A549 (cell line): ENCODE measurements around the gene ZNF391. TPM values are rescaled to one million over a fixed set of nuclear protein-coding genes. Genes with fewer than 3 reads are reported as not detected.

Experiments
- ATAC-seq, 2 experiments: fragments of 200-7000 bp in 1 of 2; fragments of >200 bp in 1 of 2; cut with Nextera tagmentation in 1 of 2; cut with Tn5 transposase in 1 of 2; 3 replicates each; pipeline versions ENCODE4 v1.8.0 to v1.9.1; 2018 to 2020; ENCODE audit warnings: mild to moderate bottlenecking in 1 of 2, moderate library complexity in 1 of 2
- CTCF ChIA-PET: fragments of 300-600 bp; sonication (Branson Sonifier 250); formaldehyde crosslinking; extraction: SDS; loops from one replicate; lab custom pipeline; 2021; ENCODE audit warnings: antibody characterized with exemption, inconsistent platforms; lab: Yijun Ruan, JAX
- POLR2A ChIA-PET: fragments of 350-600 bp; formaldehyde crosslinking; extraction: SDS; loops from one replicate; lab custom pipeline; 2021; ENCODE audit warnings: antibody characterized with exemption, inconsistent platforms; lab: Yijun Ruan, JAX
- DNase-seq, 2 experiments: peaks; one replicate each; pipeline versions ENCODE4 v3.0.0 to v3.0.0-alpha.2; 2011 to 2016; ENCODE audit warnings: low read depth in 1 of 2, low spot score in 1 of 2
- FAIRE-seq: peaks from 2 replicates; lab custom pipeline; 2011; peaks lifted over from hg19 to GRCh38; lab: Jason Lieb, UNC
- H3K27ac ChIP-seq, 2 experiments: fragments of >200 bp; sonication (Bioruptor Twin); formaldehyde crosslinking; 3 replicates each; pipeline ENCODE4 v1.5.1; 2016 to 2017
- H3K4me1 ChIP-seq: fragments of >200 bp; sonication (Bioruptor Twin); formaldehyde crosslinking; 3 replicates; pipeline ENCODE4 v1.6.1; 2016
- H3K4me2 ChIP-seq: fragments of >200 bp; sonication (Bioruptor Twin); formaldehyde crosslinking; 3 replicates; pipeline ENCODE4 v1.6.1; 2016
- H3K4me3 ChIP-seq: fragments of >200 bp; sonication (Bioruptor Twin); formaldehyde crosslinking; 3 replicates; pipeline ENCODE4 v1.5.1; 2016
- H3K9me3 ChIP-seq: fragments of >200 bp; sonication (Bioruptor Twin); formaldehyde crosslinking; 3 replicates; pipeline ENCODE4 v1.6.1; 2016
- CTCF ChIP-seq: fragments of >200 bp; sonication (Bioruptor Twin); formaldehyde crosslinking; IDR thresholded peaks from 3 replicates; pipeline ENCODE4 v1.5.1; 2016
- EHF ChIP-seq: fragments of 250-450 bp; sonication (Bioruptor Pico); IDR thresholded peaks from 2 replicates; pipeline ENCODE4 v1.5.0; 2020; ENCODE audit warnings: mild to moderate bottlenecking
- EHMT2 ChIP-seq: fragments of 200-600 bp; sonication (generic); IDR thresholded peaks from 2 replicates; pipeline ENCODE4 v1.6.1; 2016; ENCODE audit warnings: antibody characterized with exemption, low read depth, mild to moderate bottlenecking, moderate library complexity
- EP300 ChIP-seq, 2 experiments: fragments of >200 bp; sonication (Bioruptor Twin); formaldehyde crosslinking; IDR thresholded peaks; 2 replicates in 1 of 2; 3 replicates in 1 of 2; pipeline ENCODE4 v1.6.1; 2016 to 2017
- HOXA7 ChIP-seq: fragments of 250-450 bp; sonication (Bioruptor Pico); IDR thresholded peaks from 2 replicates; pipeline ENCODE4 v1.5.0; 2020; ENCODE audit warnings: mild to moderate bottlenecking, moderate library complexity
- HOXB5 ChIP-seq: fragments of 250-450 bp; sonication (Bioruptor Pico); IDR thresholded peaks from 2 replicates; pipeline ENCODE4 v1.5.0; 2020; ENCODE audit warnings: mild to moderate bottlenecking, moderate library complexity
- JUNB ChIP-seq: fragments of >200 bp; sonication (Bioruptor Twin); formaldehyde crosslinking; IDR thresholded peaks from 2 replicates; pipeline ENCODE4 v1.6.1; 2016
- MAZ ChIP-seq: fragments of 150-350 bp; IDR thresholded peaks from 2 replicates; pipeline ENCODE4 v1.6.1; 2014; ENCODE audit warnings: antibody characterized with exemption, low read depth, low read length, borderline replicate concordance
- NFE2L2 ChIP-seq: fragments of 150-350 bp; conservative IDR thresholded peaks from 2 replicates; pipeline ENCODE4 v1.6.1; 2014; ENCODE audit warnings: low read length
- PBX3 ChIP-seq: IDR thresholded peaks from 2 replicates; pipeline ENCODE4 v1.6.1; 2012
- PHF8 ChIP-seq: fragments of 200-600 bp; sonication (generic); IDR thresholded peaks from 2 replicates; pipeline ENCODE4 v1.6.1; 2016; ENCODE audit warnings: low read depth, mild to moderate bottlenecking, antibody characterized with exemption, moderate library complexity, borderline replicate concordance
- RARB ChIP-seq: fragments of 250-450 bp; sonication (Bioruptor Pico); IDR thresholded peaks from 2 replicates; pipeline ENCODE4 v1.8.0; 2021; ENCODE audit warnings: mild to moderate bottlenecking, moderate library complexity
- RFX5 ChIP-seq: fragments of 450-650 bp; IDR thresholded peaks from 2 replicates; pipeline ENCODE4 v1.7.1; 2014; ENCODE audit warnings: antibody characterized with exemption, mild to moderate bottlenecking, moderate library complexity
- RNF2 ChIP-seq: fragments of 200-600 bp; sonication (generic); IDR thresholded peaks from 2 replicates; pipeline ENCODE4 v1.6.1; 2016; ENCODE audit warnings: low read depth, mild to moderate bottlenecking, antibody characterized with exemption, moderate library complexity, borderline replicate concordance
- SREBF2 ChIP-seq: fragments of 450-650 bp; IDR thresholded peaks from 2 replicates; pipeline ENCODE4 v1.6.1; 2014; ENCODE audit warnings: mild to moderate bottlenecking, moderate library complexity
- TFCP2L1 ChIP-seq: fragments of 250-450 bp; sonication (Bioruptor Pico); IDR thresholded peaks from 2 replicates; pipeline ENCODE4 v1.5.0; 2021; ENCODE audit warnings: mild to moderate bottlenecking
- ZNF302 ChIP-seq: fragments of 250-450 bp; sonication (Bioruptor Pico); IDR thresholded peaks from 2 replicates; pipeline ENCODE4 v1.9.0; 2021; ENCODE audit warnings: inconsistent platforms, mild to moderate bottlenecking, moderate library complexity
- ZSCAN20 ChIP-seq: fragments of 250-450 bp; sonication (Bioruptor Pico); IDR thresholded peaks from 2 replicates; pipeline ENCODE4 v1.8.0; 2022; ENCODE audit warnings: mild to moderate bottlenecking, moderate library complexity
- WGBS: methylation state at CpG from one replicate; pipeline ENCODE4 v1.1.6; 2017; ENCODE audit errors: missing lambda C conversion rate; 5-methylcytosine and 5-hydroxymethylcytosine counted together
- polyA plus RNA-seq, 4 experiments: library from polyadenylated mRNA; depleted of rRNA in 3 of 4; stranded (reverse); fragments of >200 nt; fragmentation: RNase III in 1 of 4; extraction: RNeasy Plus Mini Kit Qiagen cat#74134 plus additional on column Dnase treatment in 1 of 4; gene quantifications; 2 replicates in 3 of 4; 3 replicates in 1 of 4; pipeline ENCODE4 v1.2.3, GENCODE V29; 2011 to 2017
- TF ChIP-seq, protein P1 (sequence below): fragments of 150-350 bp; IDR thresholded peaks from 2 replicates; pipeline ENCODE4 v1.6.1; 2014; ENCODE audit warnings: low read depth, mild to moderate bottlenecking, low read length
- TF ChIP-seq, protein P2 (sequence below): fragments of 250-450 bp; sonication (Bioruptor Pico); IDR thresholded peaks from 2 replicates; pipeline ENCODE4 v1.5.0; 2021; ENCODE audit warnings: mild to moderate bottlenecking, moderate library complexity, borderline replicate concordance
- TF ChIP-seq, protein P3 (sequence below): fragments of 450-650 bp; IDR thresholded peaks from 2 replicates; pipeline ENCODE4 v1.6.1; 2014; ENCODE audit warnings: antibody characterized with exemption

ZNF391 gene
- polyA plus RNA-seq, 2 of the 4 experiments (the other 2 are of a cell fraction), result 0.48 to 0.52 TPM

- ChIA-PET POLR2A (no interaction called here), CTCF (no interaction called here)
- H3K4me2 ChIP-seq, result no peak overlapping the region
- DNase-seq, result no peak
- H3K9me3 ChIP-seq, result peaks cover 36% of the 10 kb centered on the region
- no peak overlapping the region for H3K27ac ChIP-seq
- 35% methylated on average over 16 of the region's 16 CpGs for WGBS
- FAIRE-seq, result no peak
- H3K4me1 ChIP-seq, result no peaks in the 10 kb centered on the region
- ATAC-seq, result no peak
- TF ChIP-seq SREBF2 (no peak), HOXB5 (CRISPR knock-in tag) (no peak), PHF8 (no peak), NFE2L2 (no peak), PBX3 (no peak), EHMT2 (no peak), RFX5 (no peak), EHF (CRISPR knock-in tag) (no peak), RARB (CRISPR knock-in tag) (no peak), RNF2 (no peak), ZSCAN20 (CRISPR knock-in tag) (no peak)
- TF ChIP-seq, protein P1, sequence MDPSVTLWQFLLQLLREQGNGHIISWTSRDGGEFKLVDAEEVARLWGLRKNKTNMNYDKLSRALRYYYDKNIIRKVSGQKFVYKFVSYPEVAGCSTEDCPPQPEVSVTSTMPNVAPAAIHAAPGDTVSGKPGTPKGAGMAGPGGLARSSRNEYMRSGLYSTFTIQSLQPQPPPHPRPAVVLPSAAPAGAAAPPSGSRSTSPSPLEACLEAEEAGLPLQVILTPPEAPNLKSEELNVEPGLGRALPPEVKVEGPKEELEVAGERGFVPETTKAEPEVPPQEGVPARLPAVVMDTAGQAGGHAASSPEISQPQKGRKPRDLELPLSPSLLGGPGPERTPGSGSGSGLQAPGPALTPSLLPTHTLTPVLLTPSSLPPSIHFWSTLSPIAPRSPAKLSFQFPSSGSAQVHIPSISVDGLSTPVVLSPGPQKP, result no peak
- TF ChIP-seq, protein P2, sequence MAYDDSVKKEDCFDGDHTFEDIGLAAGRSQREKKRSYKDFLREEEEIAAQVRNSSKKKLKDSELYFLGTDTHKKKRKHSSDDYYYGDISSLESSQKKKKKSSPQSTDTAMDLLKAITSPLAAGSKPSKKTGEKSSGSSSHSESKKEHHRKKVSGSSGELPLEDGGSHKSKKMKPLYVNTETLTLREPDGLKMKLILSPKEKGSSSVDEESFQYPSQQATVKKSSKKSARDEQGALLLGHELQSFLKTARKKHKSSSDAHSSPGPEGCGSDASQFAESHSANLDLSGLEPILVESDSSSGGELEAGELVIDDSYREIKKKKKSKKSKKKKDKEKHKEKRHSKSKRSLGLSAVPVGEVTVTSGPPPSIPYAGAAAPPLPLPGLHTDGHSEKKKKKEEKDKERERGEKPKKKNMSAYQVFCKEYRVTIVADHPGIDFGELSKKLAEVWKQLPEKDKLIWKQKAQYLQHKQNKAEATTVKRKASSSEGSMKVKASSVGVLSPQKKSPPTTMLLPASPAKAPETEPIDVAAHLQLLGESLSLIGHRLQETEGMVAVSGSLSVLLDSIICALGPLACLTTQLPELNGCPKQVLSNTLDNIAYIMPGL (CRISPR knock-in tag), result no peak
- H3K4me3 ChIP-seq, result no peak overlapping the region
Measured at GRCh38 chr6:27400877-27401642, 12.5 kb downstream of the ZNF391 start.

DNA sequence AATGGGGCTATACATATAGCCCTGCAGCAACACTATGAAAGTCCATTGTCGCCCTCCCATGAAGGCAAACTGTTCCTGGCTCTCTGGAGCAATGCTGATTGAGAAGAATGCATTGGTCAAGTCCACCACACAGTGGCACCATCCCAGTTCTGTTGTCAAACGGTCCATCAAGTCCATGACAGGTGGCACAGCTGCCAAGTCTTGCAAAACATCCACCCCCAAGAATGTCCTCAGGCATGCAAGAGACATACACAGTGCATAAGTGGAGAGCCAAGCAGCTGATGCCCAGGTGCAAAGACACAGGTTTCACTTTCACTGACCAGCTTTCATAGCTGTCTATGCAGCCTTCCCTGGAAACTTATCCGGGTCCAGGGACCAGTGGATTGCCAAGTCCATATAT, 17.5 kb downstream of the ZNF391 start:
- POLR2A ChIA-PET, result no interaction called here
- Histone ChIP-seq H3K4me1 (no peaks in the 10 kb centered on the region), H3K4me3 (no peak overlapping the region), H3K9me3 (peaks cover 20% of the 10 kb centered on the region), H3K4me2 (no peak overlapping the region), H3K27ac (no peak overlapping the region)
- CTCF ChIA-PET, result no interaction called here
- ATAC-seq, result no peak
- 0% methylated on average over 2 of the region's 3 CpGs for WGBS
- TF ChIP-seq ZSCAN20 (CRISPR knock-in tag) (no peak), TFCP2L1 (CRISPR knock-in tag) (no peak), EP300 (IDR thresholded peaks at IDR 0.05) (no peak), ZNF302 (CRISPR knock-in tag) (no peak), CTCF (no peak), JUNB (no peak), HOXA7 (CRISPR knock-in tag) (no peak), MAZ (no peak)
- TF ChIP-seq, protein P1, result no peak
- TF ChIP-seq, protein P3, sequence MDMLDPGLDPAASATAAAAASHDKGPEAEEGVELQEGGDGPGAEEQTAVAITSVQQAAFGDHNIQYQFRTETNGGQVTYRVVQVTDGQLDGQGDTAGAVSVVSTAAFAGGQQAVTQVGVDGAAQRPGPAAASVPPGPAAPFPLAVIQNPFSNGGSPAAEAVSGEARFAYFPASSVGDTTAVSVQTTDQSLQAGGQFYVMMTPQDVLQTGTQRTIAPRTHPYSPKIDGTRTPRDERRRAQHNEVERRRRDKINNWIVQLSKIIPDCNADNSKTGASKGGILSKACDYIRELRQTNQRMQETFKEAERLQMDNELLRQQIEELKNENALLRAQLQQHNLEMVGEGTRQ, result no peak
- DNase-seq, result no peak
- FAIRE-seq, result no peak
